GM12878 (cell line): ENCODE data around the gene RAC2.

Experiments used
- CTCF ChIP-seq, 3 experiments: IDR thresholded peaks in 2 of 3; conservative IDR thresholded peaks in 1 of 3; 2 replicates each; pipeline ENCODE4 v1.5.1; 2011; ENCODE audit warnings: low read depth in 3 of 3, low read length in 3 of 3, mild to moderate bottlenecking in 3 of 3, control low read depth in 2 of 3, moderate library complexity in 2 of 3, inconsistent platforms in 1 of 3, mixed read lengths in 1 of 3; ENCODE audit not compliant: control insufficient read depth in 2 of 3, insufficient read depth in 1 of 3; ENCODE audit errors: extremely low read depth in 1 of 3
- EZH2 ChIP-seq: IDR thresholded peaks from 2 replicates; pipeline ENCODE4 v1.6.1; 2012; ENCODE audit warnings: low read depth, mild to moderate bottlenecking, control low read depth, inconsistent platforms, low read length, borderline replicate concordance; ENCODE audit not compliant: control insufficient read depth
- FOS ChIP-seq: IDR thresholded peaks from 3 replicates; pipeline ENCODE4 v1.6.1; 2011; ENCODE audit warnings: borderline replicate concordance; ENCODE audit not compliant: insufficient read length; ENCODE audit errors: extremely low read depth
- MEF2A ChIP-seq: IDR thresholded peaks from 2 replicates; pipeline ENCODE4 v1.6.1; 2011; ENCODE audit warnings: low read depth, mild to moderate bottlenecking, low read length, moderate library complexity; ENCODE audit not compliant: insufficient read depth
- NFIC ChIP-seq: IDR thresholded peaks from 2 replicates; pipeline ENCODE4 v1.6.1; 2012; ENCODE audit warnings: low read depth, mild to moderate bottlenecking, inconsistent platforms, low read length, moderate library complexity
- RAD21 ChIP-seq: IDR thresholded peaks from 2 replicates; pipeline ENCODE4 v1.6.1; 2011; ENCODE audit warnings: mild to moderate bottlenecking, low read depth, low read length, moderate library complexity; ENCODE audit not compliant: insufficient read depth
- SIN3A ChIP-seq: IDR thresholded peaks from 2 replicates; pipeline ENCODE4 v1.6.1; 2012; ENCODE audit warnings: low read depth, low read length, improper control_type of control experiment
- SRF ChIP-seq, 2 experiments: IDR thresholded peaks; 2 replicates each; pipeline ENCODE4 v1.6.1; 2011; ENCODE audit warnings: low read depth in 2 of 2, low read length in 2 of 2, mild to moderate bottlenecking in 1 of 2, moderate library complexity in 1 of 2
- YBX1 ChIP-seq: fragments of 450-650 bp; IDR thresholded peaks from 2 replicates; pipeline ENCODE4 v1.6.1; 2016; ENCODE audit warnings: antibody characterized with exemption
- TF ChIP-seq, protein P1 (sequence below): IDR thresholded peaks from 2 replicates; pipeline ENCODE4 v1.6.1; 2011; ENCODE audit warnings: borderline replicate concordance, low read depth, mild to moderate bottlenecking, moderate library complexity, mixed read lengths, low read length; ENCODE audit not compliant: insufficient read depth; ENCODE audit errors: extremely low read length

- TF ChIP-seq SRF (IDR thresholded peaks at IDR 0.05; ENCODE audit: low read depth in 2 of 2, low read length in 2 of 2) (no peak), NFIC (no peak), CTCF (IDR thresholded peaks at IDR 0.05 in 2 of 3, conservative IDR thresholded peaks at IDR 0.05 in 1 of 3; ENCODE audit: control insufficient read depth in 2 of 3, extremely low read depth in 1 of 3, insufficient read depth in 1 of 3, low read depth in 3 of 3, low read length in 3 of 3) (no peak), SIN3A (no peak), EZH2 (no peak), MEF2A (no peak), RAD21 (no peak), YBX1 (no peak), FOS (no peak)
- TF ChIP-seq, protein P1, sequence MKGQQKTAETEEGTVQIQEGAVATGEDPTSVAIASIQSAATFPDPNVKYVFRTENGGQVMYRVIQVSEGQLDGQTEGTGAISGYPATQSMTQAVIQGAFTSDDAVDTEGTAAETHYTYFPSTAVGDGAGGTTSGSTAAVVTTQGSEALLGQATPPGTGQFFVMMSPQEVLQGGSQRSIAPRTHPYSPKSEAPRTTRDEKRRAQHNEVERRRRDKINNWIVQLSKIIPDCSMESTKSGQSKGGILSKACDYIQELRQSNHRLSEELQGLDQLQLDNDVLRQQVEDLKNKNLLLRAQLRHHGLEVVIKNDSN, result no peak
These were observed 31.7 kb downstream of the RAC2 start, which contains the start of gene SSTR3 for GRCh38 chr22:37212174-37212906.
